HG02840 (cell line): Measurements from ENCODE around the gene INHBB.
"Not testable (repeated sequence)": the region's sequence is repeated elsewhere in the genome, so short reads cannot be mapped to it uniquely, and the experiment has no call there.

ENCODE experiments used
- ATAC-seq: cut with Tn5 transposase; IDR thresholded peaks from one replicate; pipeline ENCODE4 v1.9.1; 2021; ENCODE audit warnings: mild to moderate bottlenecking, moderate library complexity, moderate number of reproducible peaks; ENCODE audit not compliant: unreplicated experiment, low FRiP score

INHBB gene

GRCh38 chr2:120346026-120346666 is at the start of gene INHBB:
TSS of gene INHBB (plus strand) at chr2:120346136. CDS start at chr2:120346189, 53 bp downstream.
- ATAC-seq, result no peak

GRCh38 chr2:120298173-120298835 is 47.6 kb upstream of the INHBB start:
- ATAC-seq, result no peak

- no peak for ATAC-seq
Observed at GRCh38 chr2:120299004-120299403, 46.9 kb upstream of the INHBB start.

GRCh38 chr2:120299561-120299960 is 46.4 kb upstream of the INHBB start:
- ATAC-seq, result no peak

GRCh38 chr2:120300385-120300784 is 45.6 kb upstream of the INHBB start:
- ATAC-seq, result no peak

- ATAC-seq, result no peak
Observed at GRCh38 chr2:120301284-120301683, 44.7 kb upstream of the INHBB start.

GRCh38 chr2:120302301-120302700 is 43.6 kb upstream of the INHBB start:
- ATAC-seq, result no peak

GRCh38 chr2:120303177-120303576 is 42.8 kb upstream of the INHBB start:
- ATAC-seq, result no peak

- ATAC-seq, result no peak
Observed at GRCh38 chr2:120305296-120305695, 40.6 kb upstream of the INHBB start.

- ATAC-seq, result no peak
Observed at GRCh38 chr2:120305937-120306490, 39.9 kb upstream of the INHBB start.

GRCh38 chr2:120307482-120307881 is 38.5 kb upstream of the INHBB start:
- no peak for ATAC-seq

- ATAC-seq, result no peak
Observed at GRCh38 chr2:120308038-120308910, 37.7 kb upstream of the INHBB start.

- no peak for ATAC-seq
Observed at GRCh38 chr2:120310136-120310535, 35.8 kb upstream of the INHBB start.

- ATAC-seq, result not testable (repeated sequence)
Observed at GRCh38 chr2:120310841-120311240, 35.1 kb upstream of the INHBB start.

GRCh38 chr2:120312076-120312475 is 33.9 kb upstream of the INHBB start:
- ATAC-seq, result no peak

- peak; percentile 51 for ATAC-seq
Observed at GRCh38 chr2:120312860-120313694, 32.9 kb upstream of the INHBB start.

- no peak for ATAC-seq
Observed at GRCh38 chr2:120313695-120314615, 32.0 kb upstream of the INHBB start.

- no peak for ATAC-seq
Observed at GRCh38 chr2:120314690-120315366, 31.1 kb upstream of the INHBB start.
